ENCODE data around the gene FOXN4. TPM values are rescaled to one million over a fixed set of nuclear protein-coding genes. Genes with fewer than 3 reads are reported as not detected.

Gene FOXN4
- polyA plus RNA-seq, 1 donor from 2014 or later = 0.14 TPM

GRCh38 chr12:109273354-109273753 lies 35.7 kb downstream of the FOXN4 start:
- H3K4me3 ChIP-seq (ENCODE audit: low read length) = no peak overlapping the region
- H3K79me2 ChIP-seq (replicated peaks; ENCODE audit: insufficient read depth, low read length) = no peaks in the 10 kb centered on the region
- no peaks in the 10 kb centered on the region for H4K20me1 ChIP-seq (ENCODE audit: insufficient read depth)
- TF ChIP-seq EP300 (conservative IDR thresholded peaks at IDR 0.05; ENCODE audit: poor library complexity, severe bottlenecking) = no peak
- TF ChIP-seq RAD21 (conservative IDR thresholded peaks at IDR 0.05) = no peak
- TF ChIP-seq, protein P1, sequence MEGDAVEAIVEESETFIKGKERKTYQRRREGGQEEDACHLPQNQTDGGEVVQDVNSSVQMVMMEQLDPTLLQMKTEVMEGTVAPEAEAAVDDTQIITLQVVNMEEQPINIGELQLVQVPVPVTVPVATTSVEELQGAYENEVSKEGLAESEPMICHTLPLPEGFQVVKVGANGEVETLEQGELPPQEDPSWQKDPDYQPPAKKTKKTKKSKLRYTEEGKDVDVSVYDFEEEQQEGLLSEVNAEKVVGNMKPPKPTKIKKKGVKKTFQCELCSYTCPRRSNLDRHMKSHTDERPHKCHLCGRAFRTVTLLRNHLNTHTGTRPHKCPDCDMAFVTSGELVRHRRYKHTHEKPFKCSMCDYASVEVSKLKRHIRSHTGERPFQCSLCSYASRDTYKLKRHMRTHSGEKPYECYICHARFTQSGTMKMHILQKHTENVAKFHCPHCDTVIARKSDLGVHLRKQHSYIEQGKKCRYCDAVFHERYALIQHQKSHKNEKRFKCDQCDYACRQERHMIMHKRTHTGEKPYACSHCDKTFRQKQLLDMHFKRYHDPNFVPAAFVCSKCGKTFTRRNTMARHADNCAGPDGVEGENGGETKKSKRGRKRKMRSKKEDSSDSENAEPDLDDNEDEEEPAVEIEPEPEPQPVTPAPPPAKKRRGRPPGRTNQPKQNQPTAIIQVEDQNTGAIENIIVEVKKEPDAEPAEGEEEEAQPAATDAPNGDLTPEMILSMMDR (IDR thresholded peaks at IDR 0.05; ENCODE audit: poor library complexity, severe bottlenecking) = no peak
- TF ChIP-seq MXI1 (conservative IDR thresholded peaks at IDR 0.05; ENCODE audit: poor library complexity, severe bottlenecking) = no peak
- no peak for TF ChIP-seq REST (IDR thresholded peaks at IDR 0.05; ENCODE audit: borderline replicate concordance)
- no peak for TF ChIP-seq POLR2AphosphoS5 (IDR thresholded peaks at IDR 0.05)
- no peak for TF ChIP-seq EZH2 (IDR thresholded peaks at IDR 0.05; ENCODE audit: borderline replicate concordance, insufficient read depth, low read length, poor library complexity, severe bottlenecking)
- no peak for TF ChIP-seq SMC3 (conservative IDR thresholded peaks at IDR 0.05; ENCODE audit: poor library complexity)
- no peak for TF ChIP-seq TAF1 (IDR thresholded peaks at IDR 0.05; ENCODE audit: low read depth)
- H2AFZ ChIP-seq (ENCODE audit: low read depth, low read length) = no peak overlapping the region
- H3F3A ChIP-seq (ENCODE audit: insufficient read depth, low read length, poor library complexity, severe bottlenecking) = no peaks in the 10 kb centered on the region
- no peaks in the 10 kb centered on the region for H3K36me3 ChIP-seq (ENCODE audit: insufficient read depth, low read length)
- no peak overlapping the region for H3K9ac ChIP-seq (ENCODE audit: low read length)
- H3K27ac ChIP-seq (ENCODE audit: low read length) = no peak overlapping the region
- no peaks in the 10 kb centered on the region for H3K9me2 ChIP-seq (ENCODE audit: insufficient read depth, low read length)
- H3K4me2 ChIP-seq (ENCODE audit: low read length) = no peak overlapping the region
- H3K9me3 ChIP-seq (ENCODE audit: low read length) = no peaks in the 10 kb centered on the region
- H3K27me3 ChIP-seq (ENCODE audit: insufficient read depth, low read depth, low read length) = no peaks in the 10 kb centered on the region

- Histone ChIP-seq H3K36me3 (ENCODE audit: insufficient read depth, low read length) (no peaks in the 10 kb centered on the region), H3K79me2 (replicated peaks; ENCODE audit: insufficient read depth, low read length) (no peaks in the 10 kb centered on the region), H3K9me2 (ENCODE audit: insufficient read depth, low read length) (no peaks in the 10 kb centered on the region), H3F3A (ENCODE audit: insufficient read depth, low read length, poor library complexity, severe bottlenecking) (no peaks in the 10 kb centered on the region), H3K4me2 (ENCODE audit: low read length) (no peak overlapping the region), H3K9ac (ENCODE audit: low read length) (no peak overlapping the region), H3K4me3 (ENCODE audit: low read length) (no peak overlapping the region), H3K27me3 (ENCODE audit: insufficient read depth, low read depth, low read length) (no peaks in the 10 kb centered on the region), H2AFZ (ENCODE audit: low read depth, low read length) (no peak overlapping the region), H3K27ac (ENCODE audit: low read length) (no peak overlapping the region), H4K20me1 (ENCODE audit: insufficient read depth) (no peaks in the 10 kb centered on the region), H3K9me3 (ENCODE audit: low read length) (no peaks in the 10 kb centered on the region)
- TF ChIP-seq EP300 (conservative IDR thresholded peaks at IDR 0.05; ENCODE audit: poor library complexity, severe bottlenecking) (no peak), EZH2 (IDR thresholded peaks at IDR 0.05; ENCODE audit: borderline replicate concordance, insufficient read depth, low read length, poor library complexity, severe bottlenecking) (no peak), SMC3 (conservative IDR thresholded peaks at IDR 0.05; ENCODE audit: poor library complexity) (no peak), REST (IDR thresholded peaks at IDR 0.05; ENCODE audit: borderline replicate concordance) (no peak), TAF1 (IDR thresholded peaks at IDR 0.05; ENCODE audit: low read depth) (no peak), POLR2AphosphoS5 (IDR thresholded peaks at IDR 0.05) (no peak), MXI1 (conservative IDR thresholded peaks at IDR 0.05; ENCODE audit: poor library complexity, severe bottlenecking) (no peak), RAD21 (conservative IDR thresholded peaks at IDR 0.05) (no peak)
- TF ChIP-seq, protein P1 (IDR thresholded peaks at IDR 0.05; ENCODE audit: poor library complexity, severe bottlenecking) = no peak
These were observed 37.7 kb downstream of the FOXN4 start for GRCh38 chr12:109271418-109271817.

Data from neural cell (in vitro differentiated cells).